HuH-7.5 (cell line): Measurements from ENCODE around the gene SMIM1.

Source experiments
- DNase-seq: peaks from one replicate; pipeline ENCODE4 v3.0.0; 2011; ENCODE audit warnings: low spot score

SMIM1 gene

DNA sequence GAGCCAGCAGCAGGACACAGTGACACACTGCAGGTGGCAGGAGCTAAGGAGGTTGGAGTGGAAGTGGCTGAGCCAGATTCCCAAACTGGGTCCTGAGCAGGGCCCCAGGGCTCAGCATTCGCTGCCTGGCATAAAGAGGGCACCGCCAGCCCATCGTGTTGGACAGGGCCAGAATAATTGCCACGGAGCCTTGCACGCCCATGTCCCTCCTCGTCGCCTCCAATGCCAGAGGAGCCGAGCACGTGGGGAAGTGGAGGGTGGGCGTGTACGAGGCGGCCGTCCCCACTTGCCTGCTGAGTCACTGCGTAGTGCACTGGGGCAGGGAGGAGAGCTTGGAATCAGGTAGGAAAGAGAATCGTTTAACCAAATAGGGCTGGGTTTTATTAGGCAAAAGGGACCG lies 49.9 kb downstream of the SMIM1 start:
- no peak for DNase-seq

DNA sequence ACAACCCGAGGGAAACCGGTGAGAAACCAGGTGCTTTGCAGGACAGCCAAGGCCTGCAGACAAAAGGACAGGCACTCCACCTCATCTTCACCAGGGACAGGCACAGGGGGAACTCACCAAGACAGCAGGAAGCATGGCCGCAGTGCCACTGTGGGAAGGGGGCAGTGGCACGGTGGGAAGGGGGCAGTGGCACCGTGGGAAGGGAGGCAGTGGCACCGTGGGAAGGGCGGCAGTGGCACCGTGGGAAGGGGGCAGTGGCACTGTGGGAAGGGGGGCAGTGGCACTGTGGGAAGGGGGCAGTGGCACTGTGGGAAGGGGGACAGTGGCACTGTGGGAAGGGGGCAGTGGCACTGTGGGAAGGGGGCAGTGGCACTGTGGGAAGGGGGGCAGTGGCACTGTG lies 52.1 kb downstream of the SMIM1 start:
- no peak for DNase-seq

DNA sequence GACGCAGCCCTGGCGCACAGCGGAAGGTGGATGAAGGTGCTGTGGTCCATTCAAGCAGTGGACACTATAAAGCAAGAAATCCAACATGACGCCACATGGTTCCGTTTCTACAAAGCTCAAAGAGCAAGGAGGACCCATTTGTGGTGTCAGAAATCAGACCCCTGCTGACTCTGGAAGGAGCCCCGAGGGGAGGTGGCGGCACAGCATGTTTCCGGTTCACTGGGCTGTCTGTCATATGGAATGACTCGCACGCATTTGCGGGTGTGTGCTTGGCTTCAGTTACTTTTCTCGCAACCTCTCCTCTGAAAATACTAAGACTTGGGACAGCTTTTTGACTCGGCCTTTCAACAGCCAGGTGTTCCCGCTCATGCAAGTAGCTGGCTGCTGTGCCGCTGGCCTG lies 52.8 kb downstream of the SMIM1 start:
- no peak for DNase-seq
